Stomach (tissue), 9 donors: Measurements from ENCODE around the gene RAI1. TPM values are rescaled to one million over a fixed set of nuclear protein-coding genes. Genes with fewer than 3 reads are reported as not detected.

Experiments used
- DNase-seq, 2 donors: peaks; one replicate each; pipeline versions ENCODE4 v3.0.0 to v3.0.0-alpha.2; 2013 to 2019
- H3K27ac ChIP-seq, 5 donors: fragments of 200-600 bp in 4 of 5; sonication (generic) in 4 of 5; one replicate each; pipeline ENCODE4 v1.5.1; 2013 to 2019; ENCODE audit warnings: mild to moderate bottlenecking in 1 of 5, moderate library complexity in 1 of 5
- H3K27me3 ChIP-seq, 3 donors: fragments of 200-600 bp; sonication (generic); one replicate each; pipeline ENCODE4 v1.5.1; 2017 to 2019; ENCODE audit warnings: mixed run types in 1 of 3
- H3K36me3 ChIP-seq, 4 donors: fragments of 200-600 bp; sonication (generic); 1 replicate in 3 of 4; 2 replicates in 1 of 4; pipeline ENCODE4 v1.5.1; 2016 to 2019
- H3K4me1 ChIP-seq, 4 donors: fragments of 200-600 bp; sonication (generic); one replicate each; pipeline ENCODE4 v1.5.1; 2016 to 2019
- H3K4me3 ChIP-seq, 4 donors: fragments of 200-600 bp; sonication (generic) in 3 of 4; one replicate each; pipeline ENCODE4 v1.5.1; 2016 to 2019; ENCODE audit warnings: mild to moderate bottlenecking in 1 of 4
- H3K9me3 ChIP-seq, 4 donors: fragments of 200-600 bp; sonication (generic); one replicate each; pipeline ENCODE4 v1.5.1; 2016 to 2019
- CTCF ChIP-seq, 7 experiments: fragments of 450-650 bp in 4 of 7; fragments of 200-600 bp in 3 of 7; sonication (generic) in 3 of 7; IDR thresholded peaks; one replicate each; pipeline ENCODE4 v1.5.1; 2016 to 2019; ENCODE audit warnings: antibody characterized with exemption in 7 of 7, control low read depth in 2 of 7, mild to moderate bottlenecking in 1 of 7
- EP300 ChIP-seq: sonication (generic); formaldehyde crosslinking; IDR thresholded peaks from one replicate; pipeline ENCODE4 v1.6.1; 2017; ENCODE audit warnings: antibody characterized with exemption
- POLR2A ChIP-seq, 4 donors: fragments of 450-650 bp; IDR thresholded peaks; one replicate each; pipeline ENCODE4 v1.6.1; 2016; ENCODE audit warnings: antibody characterized with exemption in 4 of 4, control low read depth in 2 of 4, mild to moderate bottlenecking in 1 of 4, moderate library complexity in 1 of 4
- POLR2AphosphoS5 ChIP-seq, 3 donors: sonication (generic); formaldehyde crosslinking; IDR thresholded peaks; one replicate each; pipeline ENCODE4 v1.6.1; 2016; ENCODE audit warnings: antibody characterized with exemption in 3 of 3
- WGBS, 5 donors: extraction: QIAGEN DNeasy Blood & Tissue Kit in 3 of 5; methylation state at CpG; one replicate each; pipeline versions ENCODE4 v1.1.5 to v1.1.7; 2013 to 2018; 5-methylcytosine and 5-hydroxymethylcytosine counted together
- intact Hi-C: fragments of 100-400 bp; cut with DNase I; formaldehyde crosslinking; loops from one replicate; pipeline ENCODE4 v1.15.1; 2023; ENCODE audit warnings: low total_unique reads
- polyA plus RNA-seq, 3 donors: library from polyadenylated mRNA; stranded (reverse); fragments of 200-250 nt; gene quantifications; one replicate each; pipeline ENCODE4 v1.2.3, GENCODE V29; 2013
- total RNA-seq, 5 donors: library from RNA; depleted of rRNA; stranded (reverse); fragments of >200 nt; gene quantifications; one replicate each; pipeline versions ENCODE4 v1.1.0 to v1.2.3, GENCODE V29; 2014 to 2016
- donor health status: healthy with polysubstance abuse.
- donor health status: Bipolar disorder and iron deficiency.
- donor health status: healthy.

The RAI1 gene
- total and polyA plus RNA-seq, 8 donors, result 4.6 to 94.5 (median 28.3) TPM

- intact Hi-C loops, result loop anchor here (10.0 kb wide), 1 partner anchor 104 kb away; the partner anchor contains the start of gene RAI1
- 82 to 87% (median 85%) methylated on average over 5 to 8 of the region's 8 CpGs for WGBS, 5 donors
- Histone ChIP-seq H3K27ac (no peak overlapping the region), H3K27me3 (no peaks in the 10 kb centered on the region), H3K9me3 (no peaks in the 10 kb centered on the region), H3K4me1 (peaks cover 59 to 84% (median 68%) of the 10 kb centered on the region in 4 donors), H3K4me3 (no peak overlapping the region), H3K36me3 (peaks cover 5 to 11% (median 9%) of the 10 kb centered on the region in 4 donors)
- TF ChIP-seq POLR2A (IDR thresholded peaks at IDR 0.05), result no peak
- TF ChIP-seq POLR2AphosphoS5 (IDR thresholded peaks at IDR 0.05), result no peak
- TF ChIP-seq EP300, result no peak
- TF ChIP-seq CTCF (IDR thresholded peaks at IDR 0.05), result no peak
- DNase-seq, result no peak
Measured at GRCh38 chr17:17788967-17789366, 107.7 kb downstream of the RAI1 start.

- Histone ChIP-seq H3K27me3 (no peaks in the 10 kb centered on the region), H3K27ac (no peak overlapping the region), H3K4me1 (peaks cover 54 to 79% (median 64%) of the 10 kb centered on the region in 4 donors), H3K9me3 (no peaks in the 10 kb centered on the region), H3K4me3 (no peak overlapping the region), H3K36me3 (peaks cover 10 to 15% (median 14%) of the 10 kb centered on the region in 4 donors)
- intact Hi-C loops, result loop anchor here (10.0 kb wide), 1 partner anchor 105 kb away; the partner anchor contains the start of gene RAI1
- WGBS, 5 donors, result 92 to 100% (median 94%) methylated on average over 3 to 6 of the region's 6 CpGs
- no peak for TF ChIP-seq EP300
- no peak for TF ChIP-seq POLR2A (IDR thresholded peaks at IDR 0.05)
- TF ChIP-seq POLR2AphosphoS5 (IDR thresholded peaks at IDR 0.05), result no peak
- TF ChIP-seq CTCF (IDR thresholded peaks at IDR 0.05), result no peak
- no peak for DNase-seq
Measured at GRCh38 chr17:17789410-17789809, 108.2 kb downstream of the RAI1 start.

GRCh38 chr17:17789828-17790636 lies 108.8 kb downstream of the RAI1 start:
- H3K9me3 ChIP-seq, result no peaks in the 10 kb centered on the region
- no peak overlapping the region for H3K4me3 ChIP-seq
- peaks cover 13 to 21% (median 20%) of the 10 kb centered on the region in 4 donors for H3K36me3 ChIP-seq
- WGBS, 5 donors, result 58 to 65% (median 63%) methylated on average over 11 to 12 of the region's 12 CpGs
- TF ChIP-seq EP300 (no peak), POLR2A (IDR thresholded peaks at IDR 0.05) (no peak), POLR2AphosphoS5 (IDR thresholded peaks at IDR 0.05) (no peak), CTCF (IDR thresholded peaks at IDR 0.05) (no peak)
- H3K4me1 ChIP-seq, result peaks cover 48 to 73% (median 57%) of the 10 kb centered on the region in 4 donors
- H3K27ac ChIP-seq, result peak overlapping the region in 1 of 5 donors; percentile 44
- intact Hi-C loops, result loop anchor here (10.0 kb wide), 1 partner anchor 105 kb away; the partner anchor contains the start of gene RAI1
- no peak for DNase-seq
- H3K27me3 ChIP-seq, result no peaks in the 10 kb centered on the region

- H3K27ac ChIP-seq, result peak overlapping the region in 2 of 5 donors; percentile 3 to 44
- WGBS, 5 donors, result 83 to 90% (median 88%) methylated on average over 25 to 26 of the region's 26 CpGs
- peaks cover 21 to 29% (median 28%) of the 10 kb centered on the region in 4 donors for H3K36me3 ChIP-seq
- H3K4me1 ChIP-seq, result peaks cover 40 to 65% (median 50%) of the 10 kb centered on the region in 4 donors
- no peaks in the 10 kb centered on the region for H3K9me3 ChIP-seq
- no peak overlapping the region for H3K4me3 ChIP-seq
- DNase-seq, result no peak
- intact Hi-C loops, result no loop called here
- H3K27me3 ChIP-seq, result no peaks in the 10 kb centered on the region
- no peak for TF ChIP-seq POLR2A (IDR thresholded peaks at IDR 0.05)
- TF ChIP-seq CTCF (IDR thresholded peaks at IDR 0.05), result no peak
- TF ChIP-seq POLR2AphosphoS5 (IDR thresholded peaks at IDR 0.05), result no peak
- no peak for TF ChIP-seq EP300
Measured at GRCh38 chr17:17790637-17791464, 109.6 kb downstream of the RAI1 start.
